ENCODE data around the gene IFI35. TPM values are rescaled to one million over a fixed set of nuclear protein-coding genes. Genes with fewer than 3 reads are reported as not detected.

Gene IFI35
- polyA plus RNA-seq, 1 experiment, result 42.5 TPM

- Histone ChIP-seq H3K36me3 (ENCODE audit: control insufficient read depth, insufficient read depth, low read length) (peaks cover 29% of the 10 kb centered on the region), H3K4me3 (ENCODE audit: low read depth, low read length) (no peak overlapping the region), H3K27me3 (ENCODE audit: control insufficient read depth, insufficient read depth, low read length) (no peaks in the 10 kb centered on the region)
- no peak for DNase-seq (ENCODE audit: low read depth)
- no peak for TF ChIP-seq CTCF (IDR thresholded peaks at IDR 0.05; ENCODE audit: insufficient read depth, low read depth, low read length)
- ChIA-PET POLR2A (no interaction called here), CTCF (no interaction called here)
Observed at GRCh38 chr17:43013296-43013695, 6.7 kb downstream of the IFI35 start.

GRCh38 chr17:43014020-43014648 lies 7.5 kb downstream of the IFI35 start:
- no peak for DNase-seq (ENCODE audit: low read depth)
- no peak for TF ChIP-seq CTCF (IDR thresholded peaks at IDR 0.05; ENCODE audit: insufficient read depth, low read depth, low read length)
- CTCF ChIA-PET, result no interaction called here
- POLR2A ChIA-PET, result no interaction called here
- Histone ChIP-seq H3K4me3 (ENCODE audit: low read depth, low read length) (no peak overlapping the region), H3K27me3 (ENCODE audit: control insufficient read depth, insufficient read depth, low read length) (no peaks in the 10 kb centered on the region), H3K36me3 (ENCODE audit: control insufficient read depth, insufficient read depth, low read length) (peaks cover 33% of the 10 kb centered on the region)

GRCh38 chr17:43014649-43015542 lies 8.3 kb downstream of the IFI35 start:
- no peak overlapping the region for H3K4me3 ChIP-seq (ENCODE audit: low read depth, low read length)
- no peak for DNase-seq (ENCODE audit: low read depth)
- no peak for TF ChIP-seq CTCF (IDR thresholded peaks at IDR 0.05; ENCODE audit: insufficient read depth, low read depth, low read length)
- H3K27me3 ChIP-seq (ENCODE audit: control insufficient read depth, insufficient read depth, low read length), result no peaks in the 10 kb centered on the region
- ChIA-PET POLR2A (interaction anchor here (0.6 kb wide), 1 partner anchor 162 kb away, joined by 3 read pairs; no protein-coding TSS in a partner anchor), CTCF (interaction anchor here (0.7 to 1.4 kb wide), 2 partner anchors 9 to 17 kb away, joined by 3 read pairs; partner anchors contain the start of gene RPL27)
- H3K36me3 ChIP-seq (ENCODE audit: control insufficient read depth, insufficient read depth, low read length), result peaks cover 33% of the 10 kb centered on the region

- ChIA-PET POLR2A (interaction anchor here (0.6 kb wide), 1 partner anchor 161 kb away, joined by 3 read pairs; no protein-coding TSS in a partner anchor), CTCF (interaction anchor here (0.7 to 1.4 kb wide), 2 partner anchors 9 to 17 kb away, joined by 3 read pairs; partner anchors contain the start of gene RPL27)
- peaks cover 33% of the 10 kb centered on the region for H3K36me3 ChIP-seq (ENCODE audit: control insufficient read depth, insufficient read depth, low read length)
- H3K27me3 ChIP-seq (ENCODE audit: control insufficient read depth, insufficient read depth, low read length), result no peaks in the 10 kb centered on the region
- H3K4me3 ChIP-seq (ENCODE audit: low read depth, low read length), result no peak overlapping the region
- DNase-seq (ENCODE audit: low read depth), result no peak
- TF ChIP-seq CTCF (IDR thresholded peaks at IDR 0.05; ENCODE audit: insufficient read depth, low read depth, low read length), result no peak
Observed at GRCh38 chr17:43015579-43015978, 9.0 kb downstream of the IFI35 start.

- CTCF ChIA-PET, result interaction anchor here (1.4 kb wide), 1 partner anchor 8 kb away, joined by 3 read pairs; no protein-coding TSS in a partner anchor
Observed at GRCh38 chr17:43016216-43016615, 9.6 kb downstream of the IFI35 start.

More at GRCh38 chr17:43016216-43016615, 9.6 kb downstream of the IFI35 start:
- Histone ChIP-seq H3K36me3 (ENCODE audit: control insufficient read depth, insufficient read depth, low read length) (peaks cover 33% of the 10 kb centered on the region), H3K4me3 (ENCODE audit: low read depth, low read length) (no peak overlapping the region), H3K27me3 (ENCODE audit: control insufficient read depth, insufficient read depth, low read length) (no peaks in the 10 kb centered on the region)
- POLR2A ChIA-PET, result no interaction called here
- no peak for TF ChIP-seq CTCF (IDR thresholded peaks at IDR 0.05; ENCODE audit: insufficient read depth, low read depth, low read length)
- no peak for DNase-seq (ENCODE audit: low read depth)

Data from BJ (cell line).